HG02610 (cell line): ENCODE measurements around the gene PEX1.
"Not testable (repeated sequence)": the region's sequence is repeated elsewhere in the genome, so short reads cannot be mapped to it uniquely, and the experiment has no call there.

Source experiments
- ATAC-seq: cut with Tn5 transposase; IDR thresholded peaks from one replicate; pipeline ENCODE4 v1.9.1; 2021; ENCODE audit warnings: mild to moderate bottlenecking, moderate library complexity; ENCODE audit not compliant: unreplicated experiment

The PEX1 gene

GRCh38 chr7:92461027-92462003, 67.0 kb downstream of the PEX1 start:
- peak; percentile 62 for ATAC-seq

GRCh38 chr7:92460510-92460909, 67.8 kb downstream of the PEX1 start:
- no peak for ATAC-seq

- ATAC-seq, result no peak
Measured at GRCh38 chr7:92460109-92460508, 68.2 kb downstream of the PEX1 start.

- no peak for ATAC-seq
Measured at GRCh38 chr7:92456236-92456635, 72.1 kb downstream of the PEX1 start.

GRCh38 chr7:92451645-92452044, 76.7 kb downstream of the PEX1 start:
- ATAC-seq, result no peak

GRCh38 chr7:92448205-92448747, 80.0 kb downstream of the PEX1 start:
- ATAC-seq, result peak; percentile 47

GRCh38 chr7:92447345-92448204, 80.7 kb downstream of the PEX1 start, which contains the start of gene GATAD1:
Gene GATAD1 (plus strand): TSS chr7:92447482. CDS start chr7:92447730, 248 bp downstream.
- peak; percentile 88 for ATAC-seq

GRCh38 chr7:92446869-92447344, 81.4 kb downstream of the PEX1 start:
- ATAC-seq, result no peak

GRCh38 chr7:92442720-92443119, 85.6 kb downstream of the PEX1 start:
- not testable (repeated sequence) for ATAC-seq

- ATAC-seq, result no peak
Measured at GRCh38 chr7:92437956-92438491, 90.3 kb downstream of the PEX1 start.
